HEK293 (cell line): Measurements from ENCODE around the gene SOX2.

Experiments used
- CTCF ChIP-seq: fragments of 450-650 bp; formaldehyde crosslinking; IDR thresholded peaks from 2 replicates; pipeline ENCODE4 v1.5.1; 2016; ENCODE audit warnings: missing biosample characterization, missing genetic modification characterization
- MYNN ChIP-seq: fragments of 450-650 bp; formaldehyde crosslinking; IDR thresholded peaks from 2 replicates; pipeline ENCODE4 v1.5.1; 2016; ENCODE audit warnings: missing biosample characterization, missing genetic modification characterization, borderline replicate concordance
- PRDM10 ChIP-seq: fragments of 450-650 bp; formaldehyde crosslinking; IDR thresholded peaks from 2 replicates; pipeline ENCODE4 v1.5.1; 2016; ENCODE audit warnings: missing biosample characterization, missing genetic modification characterization
- ZFP3 ChIP-seq: fragments of 450-650 bp; formaldehyde crosslinking; IDR thresholded peaks from 2 replicates; pipeline ENCODE4 v1.5.1; 2016; ENCODE audit warnings: low read depth, missing biosample characterization, missing genetic modification characterization
- ZSCAN5A ChIP-seq: fragments of 450-650 bp; formaldehyde crosslinking; IDR thresholded peaks from 2 replicates; pipeline ENCODE4 v1.5.1; 2016; ENCODE audit warnings: missing biosample characterization, missing genetic modification characterization

GRCh38 chr3:181698263-181698954 is 13.3 kb upstream of the SOX2 start:
- no peak for TF ChIP-seq MYNN
- TF ChIP-seq CTCF (tag by site-specific recombination), result no peak
- TF ChIP-seq ZSCAN5A (tag by site-specific recombination), result no peak
- no peak for TF ChIP-seq PRDM10
- TF ChIP-seq ZFP3 (tag by site-specific recombination), result no peak
